ENCODE data around the gene CCNB3.
"Not testable (repeated sequence)": the region's sequence is repeated elsewhere in the genome, so short reads cannot be mapped to it uniquely, and the experiment has no call there.

CCNB3 gene, protein sequence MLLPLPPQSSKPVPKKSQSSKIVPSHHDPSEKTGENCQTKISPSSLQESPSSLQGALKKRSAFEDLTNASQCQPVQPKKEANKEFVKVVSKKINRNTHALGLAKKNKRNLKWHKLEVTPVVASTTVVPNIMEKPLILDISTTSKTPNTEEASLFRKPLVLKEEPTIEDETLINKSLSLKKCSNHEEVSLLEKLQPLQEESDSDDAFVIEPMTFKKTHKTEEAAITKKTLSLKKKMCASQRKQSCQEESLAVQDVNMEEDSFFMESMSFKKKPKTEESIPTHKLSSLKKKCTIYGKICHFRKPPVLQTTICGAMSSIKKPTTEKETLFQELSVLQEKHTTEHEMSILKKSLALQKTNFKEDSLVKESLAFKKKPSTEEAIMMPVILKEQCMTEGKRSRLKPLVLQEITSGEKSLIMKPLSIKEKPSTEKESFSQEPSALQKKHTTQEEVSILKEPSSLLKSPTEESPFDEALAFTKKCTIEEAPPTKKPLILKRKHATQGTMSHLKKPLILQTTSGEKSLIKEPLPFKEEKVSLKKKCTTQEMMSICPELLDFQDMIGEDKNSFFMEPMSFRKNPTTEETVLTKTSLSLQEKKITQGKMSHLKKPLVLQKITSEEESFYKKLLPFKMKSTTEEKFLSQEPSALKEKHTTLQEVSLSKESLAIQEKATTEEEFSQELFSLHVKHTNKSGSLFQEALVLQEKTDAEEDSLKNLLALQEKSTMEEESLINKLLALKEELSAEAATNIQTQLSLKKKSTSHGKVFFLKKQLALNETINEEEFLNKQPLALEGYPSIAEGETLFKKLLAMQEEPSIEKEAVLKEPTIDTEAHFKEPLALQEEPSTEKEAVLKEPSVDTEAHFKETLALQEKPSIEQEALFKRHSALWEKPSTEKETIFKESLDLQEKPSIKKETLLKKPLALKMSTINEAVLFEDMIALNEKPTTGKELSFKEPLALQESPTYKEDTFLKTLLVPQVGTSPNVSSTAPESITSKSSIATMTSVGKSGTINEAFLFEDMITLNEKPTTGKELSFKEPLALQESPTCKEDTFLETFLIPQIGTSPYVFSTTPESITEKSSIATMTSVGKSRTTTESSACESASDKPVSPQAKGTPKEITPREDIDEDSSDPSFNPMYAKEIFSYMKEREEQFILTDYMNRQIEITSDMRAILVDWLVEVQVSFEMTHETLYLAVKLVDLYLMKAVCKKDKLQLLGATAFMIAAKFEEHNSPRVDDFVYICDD (N-terminal part only)

DNA sequence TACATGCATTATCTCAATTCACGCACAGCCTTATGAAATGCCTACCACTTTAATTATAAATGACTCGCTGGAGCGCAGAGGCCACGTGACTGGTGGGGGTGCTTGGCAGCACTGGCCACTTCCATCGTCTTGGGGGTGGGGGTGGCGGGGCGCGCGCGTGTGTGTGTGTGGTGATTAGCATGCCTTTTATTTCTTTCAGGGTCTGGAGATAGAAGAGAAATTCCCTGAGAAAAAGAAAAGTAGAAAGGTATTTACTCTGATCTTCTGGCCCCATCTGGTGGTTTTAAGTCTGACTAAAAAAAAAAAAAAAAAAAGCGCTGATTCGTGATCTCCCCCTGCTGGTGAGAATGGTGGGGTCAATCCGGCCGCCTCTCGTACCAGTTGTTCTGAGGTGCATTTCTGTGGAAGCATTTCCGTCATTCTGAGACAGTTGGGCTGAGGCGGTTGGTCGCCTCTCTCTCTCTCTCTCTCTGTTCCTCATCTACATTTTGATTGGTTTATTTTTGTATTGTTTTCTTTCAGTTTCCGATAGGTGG, at the start of gene CCNB3:
CCNB3 (plus strand) TSS at position 402 of the 536 bp plus-strand sequence. CDS start 80,399 bp downstream, outside the sequence.
- FAIRE-seq (no peak), DNase-seq (ENCODE audit: insufficient read length, low spot score) (peak; percentile 22)

DNA sequence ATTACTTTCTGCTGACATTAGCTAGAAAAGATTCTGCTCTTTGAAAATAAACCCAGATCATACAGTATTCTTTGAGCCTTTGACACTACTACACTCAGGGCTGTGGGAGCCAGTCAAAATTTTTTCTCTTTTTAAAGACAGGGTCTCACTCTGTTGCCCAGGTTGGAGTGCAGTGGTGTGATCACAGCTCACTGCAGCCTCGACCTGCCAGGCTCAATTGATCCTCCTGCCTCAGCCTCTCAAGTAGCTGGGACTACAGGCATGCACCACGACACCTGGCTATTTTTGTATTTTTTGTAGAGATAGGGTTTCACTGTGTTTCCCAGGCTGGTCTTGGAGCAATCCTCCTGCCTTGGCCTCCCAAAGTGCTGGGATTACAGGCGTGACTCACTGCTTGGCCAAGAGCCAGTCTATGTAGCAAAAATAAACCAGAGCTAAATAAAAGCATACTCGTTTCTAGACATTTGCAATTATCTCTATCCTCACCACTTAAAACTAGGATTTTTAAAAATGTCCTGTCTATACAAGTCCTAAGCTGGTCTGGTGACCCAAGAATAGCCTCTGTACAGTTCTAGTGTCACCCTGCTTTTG, 46.9 kb upstream of the CCNB3 start:
- DNase-seq (ENCODE audit: insufficient read length, low spot score) = no peak
- FAIRE-seq = no peak

DNA sequence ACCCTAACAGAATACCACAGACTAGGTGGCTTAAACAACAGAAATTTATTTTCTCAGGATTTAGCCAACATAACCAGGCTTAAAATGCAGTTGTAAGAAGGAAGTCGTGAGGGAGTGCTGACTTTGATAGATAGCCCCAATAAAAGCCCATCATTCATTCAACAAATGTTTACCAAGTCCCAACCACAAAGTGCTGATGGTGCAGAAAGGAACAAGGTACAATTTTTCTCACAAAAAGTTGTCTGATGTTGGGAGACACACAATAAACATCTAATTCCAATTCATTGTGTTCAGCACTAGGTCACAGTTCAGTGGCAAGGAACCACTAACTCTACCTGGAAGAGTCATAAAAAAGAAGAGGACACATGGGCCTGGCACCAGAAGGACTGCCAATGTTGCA, 46.0 kb upstream of the CCNB3 start:
- FAIRE-seq (no peak), DNase-seq (ENCODE audit: insufficient read length, low spot score) (no peak)

DNA sequence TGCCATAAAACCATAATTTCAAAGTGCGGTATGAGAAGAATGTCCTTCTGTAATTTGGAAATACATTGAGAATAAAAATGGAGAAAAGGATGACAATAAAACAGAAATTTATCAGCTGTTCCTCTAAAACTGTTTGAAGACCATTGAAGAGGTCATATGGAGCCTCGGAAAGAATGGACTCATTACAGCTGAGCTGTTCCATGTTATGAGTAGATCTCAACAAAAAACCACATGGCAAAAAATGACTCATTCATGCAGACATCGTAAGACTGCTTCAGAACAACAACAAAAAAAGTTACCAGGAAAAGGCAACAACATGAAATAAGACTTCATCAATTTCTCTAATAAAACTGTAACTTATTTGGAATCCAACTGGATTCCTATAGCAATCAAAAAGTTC, 43.4 kb upstream of the CCNB3 start:
- no peak for FAIRE-seq
- no peak for DNase-seq (ENCODE audit: insufficient read length, low spot score)

DNA sequence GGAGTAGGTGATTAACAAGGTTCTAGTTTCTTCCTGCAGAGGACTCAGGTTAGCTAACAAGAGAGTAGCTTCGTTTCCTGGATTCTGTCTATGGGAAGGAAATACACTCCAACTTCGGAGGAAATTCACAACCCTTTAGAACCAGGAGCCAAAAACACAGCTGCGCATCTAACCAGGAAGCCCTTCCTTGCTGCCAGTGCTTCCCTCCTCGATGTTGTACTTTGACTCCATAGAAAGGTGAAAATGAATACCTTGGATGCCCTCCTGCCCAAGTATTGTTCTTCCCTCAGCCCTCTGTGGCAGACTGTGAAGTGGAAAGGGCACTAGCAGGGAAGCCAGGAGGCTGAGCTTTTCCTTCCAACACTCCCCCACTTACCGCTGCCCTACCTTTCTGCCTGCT, 38.8 kb upstream of the CCNB3 start:
- DNase-seq (ENCODE audit: insufficient read length, low spot score) (no peak), FAIRE-seq (no peak)

DNA sequence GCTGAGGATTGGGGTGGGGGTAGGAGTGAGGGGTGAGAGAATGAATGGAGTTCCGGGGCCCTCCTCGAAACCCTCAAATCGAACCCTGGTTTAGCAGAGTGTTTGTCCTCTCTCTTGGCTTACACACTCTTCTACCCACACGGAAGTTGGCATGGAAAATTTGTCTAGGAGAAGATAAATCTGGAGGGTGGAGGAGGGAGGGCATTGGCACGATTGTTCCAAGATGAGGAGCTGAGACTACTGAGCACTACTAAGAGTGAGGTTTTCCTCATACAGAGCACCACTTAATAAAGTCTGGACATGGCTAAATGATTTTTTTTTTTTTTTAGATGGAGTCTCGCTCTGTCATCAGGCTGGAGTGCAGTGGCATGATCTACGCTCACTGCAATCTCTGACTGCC, 37.2 kb upstream of the CCNB3 start:
- no peak for DNase-seq (ENCODE audit: insufficient read length, low spot score)
- FAIRE-seq = no peak

DNA sequence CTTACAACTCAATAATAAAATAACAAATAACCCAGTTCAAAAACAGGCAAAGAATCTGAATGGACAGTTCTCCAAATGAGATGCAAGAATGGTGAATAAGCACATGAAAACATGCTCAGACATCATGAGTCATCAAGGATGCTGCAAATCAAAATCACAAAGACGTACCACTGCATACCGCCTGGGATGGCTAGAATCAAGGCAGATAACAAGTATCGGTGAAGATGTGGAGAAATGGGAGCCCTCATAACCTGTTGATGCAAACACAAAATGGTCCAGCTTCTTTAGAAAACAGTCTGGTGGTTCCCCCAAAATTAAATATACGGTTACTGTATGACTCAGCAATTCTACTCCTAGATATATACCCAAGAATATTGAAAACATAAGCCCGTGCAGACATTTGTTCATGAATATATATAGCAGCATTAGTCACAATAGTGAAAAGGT, 36.3 kb upstream of the CCNB3 start:
- DNase-seq (ENCODE audit: insufficient read length, low spot score) (no peak), FAIRE-seq (no peak)

DNA sequence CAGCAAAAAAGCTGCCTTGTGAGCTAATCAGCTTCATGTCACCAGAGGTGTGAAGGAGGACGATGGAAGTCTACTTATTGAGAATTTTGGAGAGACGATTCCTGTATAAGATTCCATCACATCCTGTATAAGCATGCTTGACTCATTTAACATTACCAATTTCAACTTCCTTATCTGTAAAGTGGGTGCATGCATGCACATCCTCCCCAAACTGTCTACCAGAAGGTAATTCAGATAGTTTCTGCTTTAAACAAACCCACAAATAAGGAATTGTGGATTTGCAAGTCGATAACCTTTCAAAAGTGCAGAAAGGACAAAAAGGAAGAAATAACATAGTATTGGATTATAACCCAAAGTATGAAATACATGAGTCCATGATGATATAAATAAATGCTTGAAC, 34.8 kb upstream of the CCNB3 start:
- FAIRE-seq (no peak), DNase-seq (ENCODE audit: insufficient read length, low spot score) (no peak)

DNA sequence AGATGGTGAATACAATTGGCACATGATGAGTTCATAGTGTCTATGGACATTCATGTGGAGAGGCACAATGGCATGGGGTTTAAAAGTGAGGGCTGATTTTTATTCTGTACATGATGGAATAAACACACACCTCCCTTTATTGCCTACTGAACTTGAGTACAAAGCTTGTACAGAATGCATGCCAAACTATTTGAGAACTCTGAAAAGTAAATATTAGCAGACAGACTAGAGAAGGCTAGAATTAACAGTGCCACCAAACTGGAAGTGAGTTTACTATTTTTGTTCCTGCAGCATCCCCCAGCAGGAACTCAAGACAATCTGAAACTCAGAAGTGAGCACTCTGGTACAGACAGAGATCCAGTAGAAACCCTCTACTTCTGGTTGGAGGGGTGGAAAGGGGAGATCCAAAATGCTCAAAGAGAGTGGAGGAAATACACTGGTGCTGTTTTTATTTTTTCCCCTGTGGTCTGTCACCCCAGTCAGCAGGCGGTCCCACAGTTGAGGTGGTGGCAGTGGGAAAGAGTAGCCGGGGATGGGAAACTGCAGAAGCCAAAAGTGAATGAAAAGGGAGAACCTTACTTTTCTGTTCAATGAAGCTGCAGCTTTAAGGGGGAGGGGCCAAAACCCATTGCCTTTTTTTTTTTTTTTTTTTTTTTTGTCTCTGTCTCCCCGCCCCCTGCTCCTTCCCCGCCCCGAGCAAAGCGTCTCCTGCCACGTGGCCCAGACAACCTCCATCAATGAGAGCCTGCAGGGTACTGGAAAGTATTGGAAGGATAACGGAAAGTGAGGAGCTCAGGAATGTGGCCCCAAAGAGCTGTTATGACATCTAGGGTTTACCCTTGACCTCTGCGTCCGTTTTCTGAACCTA, 24.3 kb upstream of the CCNB3 start:
- FAIRE-seq (no peak), DNase-seq (ENCODE audit: insufficient read length, low spot score) (no peak)

DNA sequence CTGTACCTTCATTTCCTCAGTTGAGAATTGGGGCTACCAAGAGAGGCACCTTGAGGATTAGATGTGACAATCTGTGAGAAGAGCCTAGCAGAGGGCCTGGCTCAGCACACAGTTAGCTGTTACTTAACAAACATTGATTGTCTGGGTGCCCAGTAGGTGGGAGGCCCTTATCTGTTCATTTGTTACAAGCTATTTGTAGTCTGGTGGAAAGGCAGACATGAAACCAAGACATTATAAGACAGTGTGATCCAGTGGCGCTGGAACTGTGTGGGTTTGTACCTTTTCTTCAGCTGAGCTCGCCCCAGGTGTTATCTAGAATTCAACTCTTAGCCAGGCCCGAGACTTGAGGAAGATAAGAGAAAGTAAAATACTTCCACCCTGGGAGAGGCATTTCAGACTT, 20.7 kb upstream of the CCNB3 start:
- DNase-seq (ENCODE audit: insufficient read length, low spot score) (no peak), FAIRE-seq (no peak)

DNA sequence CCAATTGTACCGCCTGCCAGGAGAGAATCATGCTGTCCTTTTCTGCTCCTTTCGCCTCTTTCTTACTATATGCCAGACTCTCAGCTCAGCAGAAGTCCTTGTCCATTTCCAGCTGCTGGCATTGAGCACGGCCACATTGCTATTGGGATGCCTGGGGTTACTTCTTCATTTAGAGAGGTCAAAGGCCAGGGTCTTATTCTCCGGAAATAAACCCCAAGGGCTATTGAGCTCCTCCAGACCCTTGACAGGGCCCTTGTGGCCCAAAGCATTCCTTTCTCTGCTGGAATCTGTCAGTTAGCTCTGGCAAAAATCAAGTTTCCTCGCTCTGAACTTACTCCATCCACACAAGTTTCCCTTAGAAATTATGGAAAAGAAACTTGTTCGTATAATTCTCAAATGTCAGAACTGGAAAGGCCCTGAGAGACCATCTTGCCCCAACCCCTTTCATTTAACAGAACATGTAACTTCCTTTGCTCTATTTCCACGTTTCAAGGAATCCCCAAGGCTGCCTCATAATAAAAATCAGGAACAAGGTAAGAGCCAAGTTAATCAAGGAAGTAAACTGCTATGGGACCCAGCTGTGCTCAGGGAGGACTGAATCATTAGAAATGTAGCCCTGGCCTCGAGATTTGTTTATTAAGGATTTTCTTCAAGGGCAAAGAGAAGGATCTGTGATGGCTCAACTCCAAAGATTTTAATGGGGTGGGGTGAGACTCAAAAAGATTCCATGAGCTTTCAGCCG, 15.5 kb upstream of the CCNB3 start:
- DNase-seq (ENCODE audit: insufficient read length, low spot score) (no peak), FAIRE-seq (no peak)

DNA sequence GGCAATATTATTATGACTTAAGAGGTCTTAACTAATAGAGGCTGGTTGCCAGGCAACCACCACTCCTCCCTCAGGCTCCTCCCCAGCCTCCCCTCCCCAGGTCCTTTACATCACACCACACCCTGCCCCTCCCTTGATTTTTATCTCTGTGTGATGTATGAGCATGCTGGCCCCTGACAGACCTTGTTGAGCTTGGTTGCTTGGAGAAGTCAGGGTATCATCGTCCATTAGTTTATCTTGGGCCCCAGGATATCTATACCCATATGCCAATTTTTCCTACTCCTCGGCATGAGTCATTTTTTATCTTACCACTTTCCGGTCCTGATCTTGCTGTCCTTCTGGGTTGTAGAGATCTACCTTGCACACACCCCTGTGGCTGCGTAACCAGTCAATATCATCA, 6.2 kb upstream of the CCNB3 start:
- DNase-seq (ENCODE audit: insufficient read length, low spot score) = no peak
- FAIRE-seq = no peak

DNA sequence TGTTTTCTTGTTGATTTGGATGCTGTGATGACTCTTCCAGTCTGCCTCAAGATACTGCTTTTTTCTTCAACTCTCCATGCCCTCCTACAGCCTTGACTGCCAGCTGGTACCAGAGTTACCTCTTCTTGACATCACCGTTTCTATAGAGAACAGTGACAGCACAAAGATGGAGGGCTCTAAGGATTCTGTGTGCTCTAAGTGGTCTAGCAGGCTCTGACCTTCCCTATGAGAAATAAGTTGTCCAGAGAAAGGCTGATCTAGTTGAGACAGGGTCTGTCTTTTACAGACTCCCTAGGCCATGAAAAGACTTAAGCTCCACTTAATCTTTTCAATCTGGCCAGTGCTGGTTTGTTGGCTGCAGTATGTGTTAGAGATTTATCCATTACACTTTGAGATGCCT, 3.7 kb upstream of the CCNB3 start, which contains the start of gene AKAP4:
AKAP4 (minus strand) TSS at position 101 of the 400 bp plus-strand sequence. CDS start 118 bp downstream, outside the sequence.
- FAIRE-seq (no peak), DNase-seq (ENCODE audit: insufficient read length, low spot score) (no peak)

DNA sequence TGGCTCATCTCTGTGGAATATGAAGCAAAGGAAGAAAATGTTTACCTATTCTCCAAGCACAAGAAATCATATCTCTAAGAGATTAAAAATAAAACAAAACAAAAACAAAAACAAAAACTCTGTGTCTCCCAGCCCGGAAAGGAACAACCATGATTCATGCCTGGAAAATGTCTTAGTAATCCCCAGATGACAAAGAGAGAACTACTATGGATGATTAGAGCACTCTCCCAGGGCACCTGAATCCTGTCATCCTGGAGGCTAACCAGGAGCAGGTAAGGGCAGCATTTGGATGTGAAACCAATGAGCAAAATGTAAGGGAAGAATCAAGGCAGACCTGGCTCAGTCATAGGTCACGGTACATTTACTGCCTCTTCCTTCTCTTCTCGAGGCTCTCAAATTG, 2.0 kb upstream of the CCNB3 start:
- DNase-seq (ENCODE audit: insufficient read length, low spot score) (no peak), FAIRE-seq (no peak)

DNA sequence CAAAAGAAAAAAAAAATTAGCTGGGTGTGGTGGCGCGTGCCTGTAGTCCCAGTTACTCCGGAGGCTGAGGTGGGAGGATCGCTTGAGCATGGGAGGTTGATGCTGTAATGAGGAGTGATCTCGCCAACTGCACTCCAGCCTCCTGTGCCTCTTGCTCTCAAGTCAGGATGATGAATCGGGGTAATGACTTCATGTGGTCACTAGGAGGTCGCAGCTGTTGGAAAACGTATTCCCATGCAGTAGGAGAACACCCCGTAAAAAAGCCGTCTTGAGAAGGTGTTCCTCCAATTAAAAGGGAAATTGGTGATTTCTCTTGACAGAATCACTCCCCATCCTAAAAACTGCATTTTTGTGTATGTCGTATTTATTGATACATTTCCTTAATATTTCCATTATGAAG, 2.2 kb downstream of the CCNB3 start:
- FAIRE-seq = no peak
- no peak for DNase-seq (ENCODE audit: insufficient read length, low spot score)

DNA sequence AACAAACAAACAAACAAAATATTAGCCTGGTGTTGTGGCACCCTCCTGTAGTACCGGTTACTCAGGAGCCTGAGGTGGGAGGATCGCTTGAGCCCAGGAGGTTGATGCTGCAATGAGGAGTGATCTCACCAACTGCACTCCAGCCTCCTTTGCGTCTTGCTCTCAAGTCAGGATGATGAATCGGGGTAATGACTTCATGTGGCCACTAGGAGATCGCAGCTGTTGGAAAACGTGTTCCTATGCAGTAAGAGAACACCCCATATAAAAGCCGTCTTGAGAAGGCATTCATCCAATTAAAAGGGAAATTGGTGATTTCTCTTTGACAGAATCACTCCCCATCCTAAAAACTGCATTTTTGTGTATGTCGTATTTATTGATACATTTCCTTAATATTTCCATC, 6.9 kb downstream of the CCNB3 start:
- FAIRE-seq = no peak
- no peak for DNase-seq (ENCODE audit: insufficient read length, low spot score)

DNA sequence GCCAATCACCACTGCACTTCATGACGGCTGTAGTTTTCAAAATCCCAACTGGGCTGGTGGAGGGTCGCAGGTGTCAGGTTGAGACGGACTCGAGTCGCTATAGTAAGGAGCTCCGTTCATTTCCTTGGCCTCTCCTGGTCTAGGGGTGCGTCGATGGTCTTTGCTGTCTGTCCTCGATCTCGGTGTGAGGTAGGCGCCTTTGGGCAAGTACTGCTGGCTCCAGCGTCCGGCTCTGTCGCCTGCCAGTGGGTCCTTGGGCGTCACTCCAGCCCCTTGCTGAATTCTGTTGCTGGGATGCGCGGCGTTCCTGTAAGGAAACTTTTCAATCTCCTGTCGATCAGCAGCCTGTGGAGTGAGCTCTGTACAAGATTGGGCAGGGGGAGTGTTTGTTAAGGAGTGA, 76.7 kb downstream of the CCNB3 start:
- DNase-seq (ENCODE audit: insufficient read length, low spot score) = no peak
- no peak for FAIRE-seq

DNA sequence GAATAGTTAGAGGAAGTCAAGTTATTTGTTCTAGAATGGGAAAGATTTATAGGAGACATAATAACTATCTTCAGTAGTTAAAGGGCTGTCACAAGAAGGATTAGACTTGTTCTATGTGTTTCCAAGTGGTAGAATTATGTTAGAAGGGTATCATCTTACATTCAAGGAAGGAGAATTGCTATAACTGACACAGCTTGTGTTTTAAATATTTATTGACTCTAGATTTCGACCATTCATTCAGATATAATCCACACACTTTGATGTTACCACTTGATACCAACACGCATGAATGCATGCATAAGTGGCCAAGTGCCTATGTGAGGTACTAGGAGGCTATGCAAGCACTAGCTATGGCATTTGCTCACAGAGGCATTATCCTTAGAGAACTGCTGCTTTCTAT, 122.7 kb downstream of the CCNB3 start:
- FAIRE-seq = no peak
- no peak for DNase-seq (ENCODE audit: insufficient read length, low spot score)

DNA sequence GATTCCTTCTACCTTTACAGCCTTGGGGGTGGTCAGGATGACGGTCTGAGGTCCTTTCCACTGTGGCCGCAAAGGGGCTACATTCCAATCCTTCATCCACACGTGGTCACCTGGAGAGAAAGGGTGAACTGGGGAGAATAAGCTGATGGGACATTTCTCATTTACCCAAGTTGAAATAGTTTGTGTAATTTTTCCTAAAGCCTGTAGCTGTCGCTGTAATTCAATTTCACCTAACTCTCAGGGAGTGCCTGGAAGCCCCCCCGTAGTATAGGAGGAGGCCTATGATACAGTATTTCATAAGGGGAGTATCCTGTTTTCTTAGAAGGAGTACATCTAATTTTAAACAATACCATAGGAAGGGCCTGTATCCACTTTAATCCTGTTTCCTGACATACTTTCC, 128.1 kb downstream of the CCNB3 start:
- not testable (repeated sequence) for FAIRE-seq; DNase-seq (ENCODE audit: insufficient read length, low spot score)
